ENCODE measurements around the gene SECISBP2L.
A peak's percentile ranks its signal among the peaks of the same experiment; 100 is the strongest.

Gene SECISBP2L

DNA sequence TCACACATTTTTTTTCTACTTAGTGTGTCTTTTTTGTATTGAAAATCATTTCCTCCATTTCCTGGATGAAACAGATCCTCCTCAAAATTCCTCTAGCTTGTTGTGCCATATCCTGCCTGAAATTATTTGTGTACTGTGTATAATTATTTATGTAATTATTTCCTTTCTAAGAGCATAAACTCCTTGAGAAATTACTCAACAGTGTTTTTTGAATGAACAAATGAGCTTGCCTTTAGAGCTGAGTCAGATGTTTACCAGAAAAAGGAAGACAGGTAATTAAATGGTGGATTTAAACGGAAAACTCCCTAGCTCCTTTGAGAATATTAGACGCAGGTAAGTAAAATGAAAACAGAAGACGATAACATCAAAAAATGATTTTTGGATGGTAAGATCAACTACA, 13.2 kb upstream of the SECISBP2L start:
- no peak for DNase-seq

DNA sequence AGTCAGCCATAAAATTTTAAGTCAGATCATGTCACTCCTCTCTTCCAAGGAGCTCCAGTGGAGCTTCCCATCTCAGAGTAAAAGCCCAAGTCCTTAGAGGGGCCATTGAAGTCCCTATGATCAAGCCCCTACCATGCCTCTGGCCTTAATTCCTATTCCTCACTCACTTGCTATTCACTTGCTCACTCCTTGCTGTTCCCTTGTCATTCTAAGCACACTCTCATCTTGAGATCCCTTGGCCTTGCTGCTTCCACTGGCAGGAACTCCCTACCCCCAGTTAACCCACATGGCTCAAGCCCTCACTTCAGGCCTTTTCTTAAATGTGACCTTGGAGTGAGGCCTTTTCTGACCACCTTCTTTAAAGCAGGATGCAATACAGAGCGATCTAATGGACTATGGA, 12.3 kb upstream of the SECISBP2L start:
- no peak for DNase-seq

DNA sequence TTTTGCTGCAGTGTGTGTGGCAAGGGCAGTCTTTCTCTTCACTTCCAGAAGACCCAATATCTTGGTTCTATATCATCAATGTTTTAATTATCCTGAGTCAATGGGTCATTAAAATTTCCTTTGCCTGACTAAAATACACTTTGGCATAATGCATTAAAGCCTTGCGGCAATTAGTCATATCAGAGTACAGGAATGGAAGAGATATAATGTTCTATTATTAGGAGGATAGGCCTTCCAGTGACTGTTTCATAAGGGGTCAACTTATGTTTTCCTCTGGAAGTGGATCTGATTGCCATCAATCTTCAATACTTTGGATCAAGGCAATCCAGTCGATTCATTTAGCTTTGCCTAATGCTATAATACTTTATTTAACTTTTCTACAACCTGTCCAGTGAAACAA, 9.4 kb upstream of the SECISBP2L start:
- no peak for DNase-seq

DNA sequence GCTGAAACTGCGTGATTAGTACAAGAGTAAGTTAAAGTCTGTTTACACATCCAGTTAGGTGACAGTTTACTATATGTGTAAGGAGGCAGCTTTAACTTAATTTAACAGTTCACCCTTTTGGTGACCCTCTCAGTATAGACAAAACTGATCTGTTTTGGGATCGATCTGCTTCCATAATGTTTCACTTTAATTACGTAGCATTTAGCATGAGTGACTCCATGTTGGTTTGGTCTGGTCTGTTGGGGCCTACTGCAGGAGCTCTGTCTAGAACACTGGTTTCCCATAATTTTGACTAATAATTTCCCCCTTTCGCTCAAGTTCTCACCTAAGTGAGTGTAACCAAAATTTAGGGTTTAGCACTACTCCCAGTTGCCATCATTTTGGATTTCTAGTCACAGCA, 6.4 kb upstream of the SECISBP2L start:
- DNase-seq: no peak

DNA sequence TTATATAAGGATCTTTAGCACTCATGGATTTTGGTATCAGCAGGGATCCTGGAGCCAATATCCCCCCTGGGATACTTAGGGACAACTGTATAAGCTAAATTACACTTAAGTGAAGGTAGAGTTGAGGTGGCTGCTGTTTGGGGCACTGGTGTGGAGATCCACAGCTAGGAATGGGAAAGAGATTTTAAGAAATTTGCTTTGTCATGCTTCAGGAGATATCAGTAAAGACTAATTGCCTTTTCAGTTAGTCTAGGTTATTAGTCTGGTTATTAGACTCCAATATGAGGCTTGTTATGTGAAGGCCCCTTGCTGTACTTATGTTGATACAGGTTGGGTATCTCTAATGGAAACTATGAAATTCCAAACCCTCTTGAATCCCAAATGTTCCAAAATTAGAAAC, 1.2 kb upstream of the SECISBP2L start:
- no peak for DNase-seq

DNA sequence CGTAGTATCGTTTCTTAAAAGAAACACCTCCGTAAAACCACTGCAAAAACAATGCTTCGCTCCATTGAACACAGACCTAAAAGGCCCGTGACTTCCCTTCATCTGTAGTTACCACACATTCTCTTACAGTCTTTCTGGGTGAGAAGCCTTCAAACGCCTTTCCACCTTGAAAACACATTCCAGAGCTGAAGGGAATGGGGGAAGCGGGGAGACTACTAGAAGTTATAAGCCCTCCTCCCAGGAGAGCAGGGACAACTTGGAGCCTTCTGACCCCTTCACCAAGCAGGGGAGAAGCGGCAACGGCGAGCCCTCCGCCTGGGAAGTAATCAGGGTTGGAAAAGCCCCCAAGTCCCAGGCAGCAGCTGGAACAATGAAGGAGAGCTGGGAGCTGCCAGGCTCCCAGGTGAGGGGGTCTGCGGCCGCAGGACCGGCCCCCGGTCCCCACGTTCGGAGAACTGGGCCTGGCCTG, 461 bp downstream of the SECISBP2L start:
- DNase-seq: peak; percentile 27

DNA sequence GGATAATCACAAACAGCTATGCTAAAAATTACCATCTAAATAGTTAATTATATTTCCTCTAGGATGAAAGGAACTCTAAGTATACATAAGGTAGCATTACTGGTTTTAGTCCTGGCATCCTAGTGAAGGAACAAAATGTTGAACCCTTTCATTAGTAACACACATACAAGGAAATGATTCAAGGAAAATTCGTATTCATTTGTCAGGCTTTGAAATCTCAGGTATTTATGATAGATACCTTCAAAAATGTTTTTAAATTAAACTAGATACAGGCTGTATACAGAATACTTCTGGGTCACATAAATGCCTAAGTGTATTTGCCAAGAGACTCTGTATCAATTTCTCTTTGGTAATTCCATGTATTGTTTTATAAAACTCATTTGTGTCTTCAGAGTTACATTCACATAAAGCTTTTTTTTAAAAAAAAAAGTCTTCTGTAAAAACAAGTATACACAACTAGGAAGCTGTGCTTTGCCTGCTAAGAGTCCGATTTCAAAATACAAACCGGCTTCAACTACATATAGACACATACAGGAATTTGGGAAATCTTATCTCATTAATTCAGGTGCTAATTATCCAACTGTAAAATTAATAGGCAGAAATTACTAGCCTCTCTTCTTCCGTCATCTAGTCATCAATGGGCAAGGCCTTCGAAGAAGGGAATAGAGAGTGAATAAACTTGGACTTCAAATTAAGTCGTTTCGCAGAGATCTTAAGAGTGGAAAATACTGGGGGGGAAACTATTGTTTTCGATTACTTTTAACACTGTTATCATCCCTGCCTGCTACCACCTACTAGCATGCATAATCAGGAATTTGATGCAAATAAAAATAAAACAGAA, 1.3 kb downstream of the SECISBP2L start:
- no peak for DNase-seq

DNA sequence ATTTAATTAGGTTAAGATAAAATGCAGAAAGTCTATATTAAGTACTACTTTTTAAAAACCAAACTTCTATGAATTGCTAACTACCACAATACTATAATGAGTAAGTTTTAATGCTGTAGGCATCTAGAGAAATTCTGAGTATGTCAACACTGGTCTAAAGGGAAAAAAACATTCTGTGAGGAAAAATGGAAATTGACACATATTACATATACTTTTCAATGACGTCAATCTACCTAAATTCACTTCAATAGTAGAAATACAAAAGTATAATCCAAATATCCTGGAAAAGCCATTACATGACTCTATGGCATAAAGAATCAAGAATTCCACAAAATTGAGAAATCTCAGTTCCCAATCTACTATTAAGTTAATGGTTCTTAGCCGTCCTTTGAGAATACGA, 2.2 kb downstream of the SECISBP2L start:
- no peak for DNase-seq

DNA sequence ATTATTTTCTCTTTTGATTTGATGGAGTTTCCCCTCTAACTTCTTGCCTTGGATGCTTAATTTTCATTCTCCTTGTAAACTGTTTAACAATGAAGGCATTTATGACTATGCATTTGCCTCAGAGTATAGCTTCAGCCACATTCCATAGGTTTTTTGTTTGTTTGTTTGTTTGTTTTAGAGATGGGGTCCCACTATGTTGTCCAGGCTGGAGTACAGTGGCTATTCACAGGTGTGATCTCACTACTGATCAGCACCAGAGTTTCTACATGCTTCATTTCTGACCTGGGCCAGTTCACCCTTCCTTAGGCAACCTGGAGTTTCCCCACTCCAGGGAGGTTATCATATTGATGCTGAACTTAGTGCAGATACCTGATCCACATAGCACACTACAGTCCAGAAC, 4.1 kb downstream of the SECISBP2L start:
- no peak for DNase-seq

DNA sequence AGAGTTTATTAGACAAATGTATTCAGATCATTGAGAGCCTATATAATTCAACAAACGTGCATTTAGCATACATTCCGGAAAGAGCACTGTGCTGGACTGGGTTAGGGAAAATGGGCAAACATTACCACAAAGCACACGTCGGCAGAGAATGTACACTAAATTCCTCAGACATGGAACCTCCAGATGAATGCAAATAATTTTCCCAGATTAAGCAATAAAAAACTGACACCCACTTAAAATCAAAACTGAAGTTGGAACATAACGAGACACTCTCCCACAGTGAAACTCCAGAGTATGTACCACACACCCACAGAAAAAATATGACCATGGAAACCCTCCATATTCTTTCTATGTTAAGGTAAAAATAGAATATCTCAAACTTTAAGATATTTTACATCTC, 4.8 kb downstream of the SECISBP2L start:
- peak; percentile 15 for DNase-seq

DNA sequence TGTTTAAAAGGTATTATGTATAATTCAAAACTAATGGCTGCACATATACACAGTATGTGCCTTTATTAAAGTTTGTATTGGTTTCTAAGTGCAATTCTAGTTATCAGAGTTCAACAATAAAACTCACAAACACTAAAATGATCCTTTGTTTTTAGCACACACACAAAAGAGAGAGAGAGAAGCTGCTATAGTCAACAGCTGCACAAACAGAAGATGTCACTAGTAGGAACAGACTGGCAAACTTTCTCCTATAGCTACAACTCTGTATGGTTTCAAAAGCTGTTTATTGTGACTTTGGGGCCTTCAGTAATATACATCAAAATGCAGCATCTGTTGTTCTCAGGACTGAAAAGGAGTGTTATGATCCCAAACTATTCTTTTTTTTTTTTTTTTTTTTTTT, 6.1 kb downstream of the SECISBP2L start:
- no peak for DNase-seq

DNA sequence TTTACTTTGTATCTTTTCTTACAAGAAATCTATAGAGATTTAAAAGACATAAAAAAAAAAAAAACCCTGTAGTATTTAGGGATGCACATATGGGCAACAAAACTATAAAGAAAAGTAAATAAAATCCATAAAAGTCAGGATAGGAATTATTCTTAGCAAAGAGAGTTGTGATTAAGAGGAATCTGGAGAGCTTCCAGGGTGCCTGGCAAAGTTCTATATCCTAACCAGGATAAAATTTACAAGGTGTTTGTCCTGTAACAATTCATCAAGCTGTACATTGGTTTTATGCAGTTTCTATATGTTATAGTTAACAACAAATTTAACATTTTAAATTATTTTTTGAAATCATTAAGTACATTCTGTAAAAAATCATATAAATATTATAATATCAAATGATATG, 7.9 kb downstream of the SECISBP2L start:
- DNase-seq: peak; percentile 9

DNA sequence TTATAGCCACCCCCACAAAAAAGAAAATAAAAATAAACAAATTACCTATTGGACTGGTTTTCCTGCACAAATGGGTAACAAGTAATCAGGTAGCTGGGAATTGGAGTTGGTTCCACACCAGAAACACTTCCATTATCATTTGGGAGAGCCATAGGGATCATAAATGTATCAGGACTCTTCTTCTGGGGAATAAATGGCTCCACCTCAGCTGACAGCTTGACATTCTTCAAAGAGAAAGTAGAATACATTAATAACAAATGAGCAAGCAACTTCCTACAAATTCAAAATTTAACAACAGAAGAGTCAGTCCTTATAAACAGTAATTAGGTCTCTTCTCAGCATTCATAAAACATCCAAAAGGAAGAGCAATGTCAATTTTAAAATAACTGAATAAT, 8.7 kb downstream of the SECISBP2L start:
- no peak for DNase-seq

DNA sequence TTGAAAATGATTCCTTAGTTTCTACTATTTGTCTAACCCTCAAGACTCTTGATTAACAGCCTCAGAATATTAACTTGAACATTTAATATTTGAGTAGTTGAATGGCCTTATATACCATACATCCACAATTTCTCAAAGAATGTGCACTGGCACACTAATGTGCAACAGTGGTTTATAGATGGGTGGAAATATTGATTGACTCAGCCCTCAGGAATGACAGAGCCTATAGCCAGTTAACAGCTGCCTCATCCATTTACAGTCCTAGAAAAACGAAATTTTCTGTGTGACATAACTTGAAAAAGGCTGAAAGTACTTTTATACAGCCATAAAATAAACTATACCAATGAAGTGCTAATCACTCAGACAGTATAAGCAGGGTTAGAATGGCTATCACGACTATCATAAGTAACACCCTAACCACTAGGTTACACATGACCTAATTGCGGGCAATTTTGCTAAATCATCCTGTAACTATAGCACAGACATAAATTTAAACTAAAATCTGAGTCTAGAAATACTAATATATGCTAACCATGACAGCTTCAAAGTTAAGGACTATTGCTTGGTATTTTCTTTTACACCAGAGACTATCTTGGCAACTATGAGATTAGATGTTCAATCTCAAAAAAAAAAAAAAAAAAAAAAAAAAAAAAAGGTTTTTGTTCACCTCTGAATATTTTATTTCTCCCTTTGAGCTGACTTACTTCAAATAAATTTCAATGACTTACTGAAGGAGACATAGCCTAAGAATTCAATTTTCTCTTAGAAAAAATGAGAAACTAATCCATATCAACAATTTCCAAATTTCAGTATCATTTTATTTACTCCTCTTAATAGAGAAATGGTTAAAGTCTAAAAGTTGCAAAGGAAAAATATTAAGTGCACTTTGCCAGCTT, 9.3 kb downstream of the SECISBP2L start:
- DNase-seq: peak; percentile 85

DNA sequence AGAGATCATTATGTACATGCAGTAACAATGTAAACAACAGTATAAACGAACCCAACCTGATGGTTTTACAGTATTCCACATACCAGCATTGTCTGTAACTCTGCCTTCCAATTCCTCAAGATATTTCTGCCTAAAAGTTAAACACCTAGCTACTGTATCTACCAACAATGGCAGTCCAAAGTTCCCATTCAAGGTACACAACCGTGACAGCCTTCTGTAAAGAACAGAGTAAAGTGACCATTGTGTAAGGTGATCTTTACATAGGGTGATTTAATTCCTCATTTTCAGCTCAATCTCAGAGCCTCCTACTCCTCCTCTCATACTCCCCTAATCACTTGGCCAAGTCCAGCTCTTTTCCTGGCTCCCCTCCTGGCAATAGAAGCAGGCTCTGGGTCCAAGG, 10.4 kb downstream of the SECISBP2L start:
- no peak for DNase-seq

DNA sequence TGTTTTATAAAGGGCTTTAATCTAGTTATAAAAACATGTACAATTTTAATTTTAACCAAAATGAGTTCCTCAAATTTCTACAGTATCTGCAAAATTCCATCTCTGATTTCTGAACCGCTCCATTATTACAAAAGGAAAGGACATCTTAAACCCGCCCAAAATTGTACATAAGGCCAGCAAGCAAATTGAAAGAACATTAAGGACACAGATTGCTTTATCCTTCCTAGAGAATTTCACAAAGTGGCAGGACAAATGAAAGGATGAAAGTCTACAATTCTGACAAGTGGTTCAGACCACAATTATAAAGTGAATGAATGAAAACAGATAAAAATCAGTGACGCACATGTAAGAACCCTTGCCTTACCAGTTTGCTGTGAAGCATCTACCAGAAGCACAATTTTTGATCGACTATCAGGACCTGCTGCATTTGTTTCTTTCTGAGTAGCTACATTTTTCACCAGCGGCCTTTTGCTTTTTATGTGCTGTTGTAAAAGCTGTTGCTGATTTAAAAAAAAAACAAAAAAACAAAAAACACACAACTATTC, 13.6 kb downstream of the SECISBP2L start:
- DNase-seq: no peak

DNA sequence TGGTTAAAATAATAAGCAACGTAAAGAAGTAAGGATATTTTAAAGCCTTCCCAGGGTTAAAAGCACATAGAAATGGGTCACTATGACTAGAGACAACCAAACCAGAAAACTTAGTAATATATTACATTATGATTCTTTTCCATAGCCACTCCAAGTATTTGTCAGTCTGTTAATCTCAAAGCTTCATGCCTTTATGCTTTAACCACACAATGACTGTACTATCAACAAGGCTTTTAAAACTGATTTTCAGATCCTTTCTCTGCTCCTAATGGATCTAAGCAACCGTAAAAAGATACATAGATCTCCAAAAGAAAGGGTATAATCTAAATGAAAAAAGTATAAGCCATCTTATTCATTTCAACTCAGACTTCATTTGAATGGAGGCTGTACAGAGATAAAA, 14.4 kb downstream of the SECISBP2L start:
- peak; percentile 4 for DNase-seq

DNA sequence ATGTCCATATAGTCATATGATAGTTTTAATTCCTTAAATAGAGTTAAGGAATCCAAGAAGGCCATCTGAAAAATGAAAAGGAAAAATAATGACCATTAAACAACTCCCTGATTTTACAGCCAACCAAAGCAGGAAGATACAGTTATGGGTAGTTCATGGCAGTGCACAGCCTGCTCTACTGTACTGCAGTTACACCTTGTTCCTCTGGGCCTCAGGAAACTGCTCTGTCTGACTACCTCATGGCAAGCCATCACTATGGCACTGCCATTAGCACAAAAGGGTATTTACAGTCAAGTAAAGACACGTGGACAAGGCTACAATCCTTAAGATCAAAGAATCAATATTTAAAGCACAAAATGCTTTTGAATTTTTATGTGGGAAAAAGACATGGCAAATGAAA, 19.5 kb downstream of the SECISBP2L start:
- DNase-seq: no peak

DNA sequence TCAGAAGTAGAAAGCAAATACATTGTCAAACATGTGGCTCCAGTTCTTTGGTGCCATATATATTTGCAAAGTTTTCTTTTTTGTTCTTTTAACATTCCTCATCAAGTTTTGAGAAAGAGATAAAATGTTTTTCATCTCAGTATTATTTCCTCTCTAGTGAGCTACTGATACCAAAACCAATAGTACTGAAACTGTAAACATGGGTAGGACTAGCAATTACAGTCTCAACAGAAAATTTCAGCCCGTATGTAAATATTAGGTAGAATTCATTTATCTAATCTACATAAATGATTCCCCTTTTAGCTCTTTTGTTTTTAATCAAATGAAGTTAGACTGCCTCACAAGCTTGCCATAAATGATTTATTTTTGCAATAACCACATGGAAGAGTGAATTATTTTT, 21.4 kb downstream of the SECISBP2L start:
- no peak for DNase-seq

DNA sequence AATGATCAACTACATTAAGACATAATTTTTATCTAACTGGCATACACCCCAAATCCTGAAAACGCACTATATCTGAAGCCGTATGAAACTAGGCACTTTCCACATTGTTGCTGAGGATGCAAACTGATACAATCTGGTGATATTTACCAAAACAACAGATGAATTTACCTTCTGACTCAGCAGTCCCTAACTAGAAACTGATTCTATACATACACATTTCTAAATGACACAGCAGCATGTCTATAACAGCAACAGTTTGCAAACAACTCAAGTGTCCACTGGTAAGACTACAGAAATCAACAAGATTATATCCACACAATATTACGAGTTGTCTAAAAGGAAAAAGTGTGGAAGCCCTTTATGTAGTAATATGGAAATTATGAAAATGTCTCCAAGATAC, 22.9 kb downstream of the SECISBP2L start:
- DNase-seq: no peak

DNA sequence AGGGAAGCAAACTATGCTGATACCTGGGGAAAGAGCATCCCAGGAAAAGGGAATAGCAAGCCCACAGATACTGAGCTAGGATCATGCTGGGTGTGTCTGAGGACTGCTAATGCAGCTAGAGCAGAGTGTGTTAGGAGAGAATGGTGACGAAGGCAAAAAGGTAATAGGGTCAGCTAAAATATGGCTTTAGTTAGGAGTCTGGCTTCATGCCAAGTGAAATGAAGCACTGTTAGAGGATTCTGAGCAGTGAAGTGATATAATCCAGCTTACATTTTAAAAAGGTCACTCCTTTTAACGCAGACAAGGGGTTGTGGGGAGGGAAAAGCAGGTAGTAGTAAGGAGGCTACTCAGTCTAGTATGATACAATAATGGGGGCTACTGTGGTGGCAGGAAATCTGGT, 30.4 kb downstream of the SECISBP2L start:
- peak; percentile 11 for DNase-seq

DNA sequence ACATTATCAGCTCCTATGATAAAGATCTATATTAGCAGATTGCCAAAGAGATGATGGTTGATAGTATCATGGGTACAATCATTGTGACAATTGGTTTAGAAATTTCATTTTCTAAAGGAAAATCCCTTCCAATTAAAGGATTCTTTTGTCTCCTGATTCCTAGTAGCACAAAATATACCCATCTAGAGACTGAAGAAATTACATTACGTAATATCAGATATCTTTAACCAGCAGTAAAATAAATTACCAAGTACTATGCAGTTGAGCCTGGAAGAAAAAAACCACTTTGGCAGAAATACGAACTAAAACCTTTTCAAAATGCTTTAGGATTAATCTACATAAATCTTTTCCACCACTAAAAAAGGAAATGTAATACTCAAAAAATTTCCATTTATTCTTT, 46.9 kb downstream of the SECISBP2L start:
- DNase-seq: no peak

DNA sequence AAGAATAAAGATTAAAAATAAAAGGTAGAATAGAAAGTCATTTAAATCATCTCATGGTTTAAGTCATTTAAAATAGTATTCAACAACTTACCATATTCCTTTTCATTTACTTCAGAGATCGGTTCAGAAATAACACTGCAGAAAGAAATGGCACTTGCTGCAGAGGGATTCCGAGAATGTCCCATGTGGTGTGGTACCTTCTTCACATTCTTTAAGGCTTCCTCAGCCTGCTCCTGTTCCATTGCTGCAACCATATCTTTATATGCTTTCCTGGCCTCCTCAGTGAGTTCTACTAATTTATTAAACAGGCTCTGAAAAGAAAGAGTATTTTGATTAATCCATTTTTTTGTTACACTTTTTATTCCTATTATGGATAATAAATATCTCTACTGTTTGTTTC, 50.0 kb downstream of the SECISBP2L start:
- DNase-seq: peak; percentile 32

DNA sequence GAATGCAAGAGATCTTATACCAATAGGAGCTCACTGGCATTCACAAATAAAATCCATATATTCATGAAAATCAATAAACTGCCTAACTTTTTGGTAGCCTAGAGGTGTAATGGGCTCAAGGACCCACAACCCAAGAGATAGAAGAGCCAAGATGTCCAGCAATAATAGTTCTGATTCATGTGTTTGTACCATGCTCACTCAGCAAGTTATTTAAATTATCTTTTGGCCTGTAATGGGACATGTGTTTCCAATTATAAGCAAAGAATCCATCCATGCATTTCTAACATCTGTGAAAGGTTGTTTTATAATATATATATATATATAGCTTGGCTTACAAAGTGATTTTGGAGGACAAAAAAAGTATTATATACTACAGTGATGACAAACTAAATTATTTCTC, 52.9 kb downstream of the SECISBP2L start:
- DNase-seq: peak; percentile 74
